Measurements from ENCODE around the gene PREX1. TPM values are rescaled to one million over a fixed set of nuclear protein-coding genes. Genes with fewer than 3 reads are reported as not detected.

The PREX1 gene
- total RNA-seq, 1 donor from 2014 or later, result 2.9 TPM

GRCh38 chr20:48578397-48579098 is 249.3 kb downstream of the PREX1 start:
- Mint-ChIP-seq H3K9me3 (ENCODE audit: low read depth) (no peaks in the 10 kb centered on the region), H3K4me3 (ENCODE audit: low read depth) (no peak overlapping the region), H3K27ac (no peak overlapping the region), H3K4me1 (ENCODE audit: low read depth) (peaks cover 15% of the 10 kb centered on the region), H3K27me3 (peaks cover 2% of the 10 kb centered on the region), H3K36me3 (ENCODE audit: insufficient read depth) (no peaks in the 10 kb centered on the region)
- TF ChIP-seq CTCF (IDR thresholded peaks at IDR 0.05; ENCODE audit: unreplicated experiment), result no peak
- DNase-seq (ENCODE audit: low spot score, unreplicated experiment), result no peak

- Mint-ChIP-seq H3K27ac (no peak overlapping the region), H3K4me1 (ENCODE audit: low read depth) (peaks cover 9% of the 10 kb centered on the region), H3K27me3 (no peaks in the 10 kb centered on the region), H3K4me3 (ENCODE audit: low read depth) (no peak overlapping the region), H3K36me3 (ENCODE audit: insufficient read depth) (no peaks in the 10 kb centered on the region), H3K9me3 (ENCODE audit: low read depth) (no peaks in the 10 kb centered on the region)
- no peak for DNase-seq (ENCODE audit: low spot score, unreplicated experiment)
- no peak for TF ChIP-seq CTCF (IDR thresholded peaks at IDR 0.05; ENCODE audit: unreplicated experiment)
These were observed 250.2 kb downstream of the PREX1 start for GRCh38 chr20:48577557-48577956.

GRCh38 chr20:48574383-48574782 is 253.4 kb downstream of the PREX1 start:
- Mint-ChIP-seq H3K9me3 (ENCODE audit: low read depth) (no peaks in the 10 kb centered on the region), H3K4me3 (ENCODE audit: low read depth) (no peak overlapping the region), H3K4me1 (ENCODE audit: low read depth) (no peaks in the 10 kb centered on the region), H3K27ac (no peak overlapping the region), H3K27me3 (peaks cover 5% of the 10 kb centered on the region), H3K36me3 (ENCODE audit: insufficient read depth) (no peaks in the 10 kb centered on the region)
- no peak for TF ChIP-seq CTCF (IDR thresholded peaks at IDR 0.05; ENCODE audit: unreplicated experiment)
- DNase-seq (ENCODE audit: low spot score, unreplicated experiment), result no peak

Other genes starting within 250 kb of the PREX1 start
- 22.9 and 24.6 TPM in 2 replicates for gene ARFGEF2, start 93.7 kb upstream of the PREX1 start, total RNA-seq
- 99.9 and 100 TPM in 2 replicates for gene CSE1L, start 218.3 kb upstream of the PREX1 start, total RNA-seq

Measured in progenitor cell of endocrine pancreas (in vitro differentiated cells).